ENCODE measurements around the gene FBN3. TPM values are rescaled to one million over a fixed set of nuclear protein-coding genes. Genes with fewer than 3 reads are reported as not detected.

The FBN3 gene
- total RNA-seq, 2 donors from 2014 or later, result not detected

DNA sequence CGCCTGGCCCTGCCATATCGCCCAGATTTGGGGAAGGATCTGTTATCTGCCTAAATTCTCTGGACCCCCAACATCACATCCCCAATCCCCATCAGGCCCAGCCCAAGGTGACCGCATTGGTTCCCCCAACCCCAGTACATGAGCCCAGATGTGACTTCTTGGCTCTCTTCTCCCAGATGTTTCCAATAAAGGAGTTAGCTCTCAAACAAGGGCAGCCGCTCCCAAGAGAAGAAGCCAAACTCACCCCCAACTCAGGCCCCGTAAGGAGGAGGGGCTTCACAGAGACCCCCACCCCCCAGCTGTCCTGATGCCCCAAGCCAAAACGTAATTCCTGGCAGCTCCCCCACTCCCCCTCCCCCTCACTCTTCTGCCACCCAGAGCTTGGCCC lies 6.9 kb downstream of the FBN3 start:
- H3K9me3 Mint-ChIP-seq, result no peaks in the 10 kb centered on the region
- no peaks in the 10 kb centered on the region for H3K36me3 Mint-ChIP-seq
- H3K27ac Mint-ChIP-seq, result no peak overlapping the region

DNA sequence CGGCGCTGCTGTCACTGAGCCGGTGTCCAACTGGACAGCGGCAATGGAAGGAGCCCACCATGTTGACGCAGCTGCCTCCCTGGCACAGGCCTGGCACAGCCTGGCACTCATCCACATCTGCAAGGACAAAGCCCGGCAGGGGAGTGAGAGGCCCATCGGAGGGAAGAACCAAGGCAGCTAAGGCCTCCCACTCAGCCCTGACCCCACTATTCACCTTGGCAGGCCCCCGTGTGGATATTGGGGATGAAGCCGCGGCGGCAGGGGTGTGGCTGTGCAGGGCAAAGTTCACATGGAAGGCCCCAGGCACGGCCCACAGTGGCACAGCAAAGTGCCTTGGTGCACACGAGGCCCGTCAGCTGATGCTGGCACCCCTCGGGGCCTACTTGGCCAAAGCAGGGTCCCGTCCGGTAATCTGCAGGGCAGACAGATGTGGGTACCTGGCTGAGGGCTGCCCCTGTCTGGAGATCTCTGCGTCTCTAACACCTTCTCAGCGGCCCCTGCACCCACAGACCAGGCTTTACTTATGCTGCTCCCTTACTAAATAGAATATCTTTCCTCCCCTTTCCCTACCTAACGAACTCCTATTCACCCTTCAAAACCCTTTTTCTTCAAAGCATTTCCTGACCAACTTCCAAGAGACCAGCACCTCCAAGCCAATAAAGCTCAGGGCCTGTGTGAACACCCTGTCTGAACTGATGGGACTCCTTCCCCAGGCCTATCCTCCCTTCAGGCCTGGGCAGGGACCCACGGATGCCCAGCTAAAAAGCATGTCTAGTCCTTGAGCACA lies 7.5 kb downstream of the FBN3 start:
- ATAC-seq, result no peak
- Mint-ChIP-seq H3K9me3 (no peaks in the 10 kb centered on the region), H3K27me3 (peaks cover 9 to 12% of the 10 kb centered on the region in 2 donors), H3K4me1 (ENCODE audit: low read depth in 2 of 2) (no peaks in the 10 kb centered on the region), H3K36me3 (no peaks in the 10 kb centered on the region), H3K4me3 (no peak overlapping the region), H3K27ac (no peak overlapping the region)
- no peak for DNase-seq (ENCODE audit: low spot score)

More for the DNA sequence above, 6.9 kb downstream of the FBN3 start:
- Mint-ChIP-seq H3K4me1 (ENCODE audit: low read depth in 2 of 2) (no peaks in the 10 kb centered on the region), H3K4me3 (no peak overlapping the region), H3K27me3 (peaks cover 12% of the 10 kb centered on the region in 2 donors)
- no peak for ATAC-seq
- DNase-seq (ENCODE audit: low spot score), result no peak

- no peaks in the 10 kb centered on the region for H3K9me3 Mint-ChIP-seq
- DNase-seq (ENCODE audit: low spot score) (no peak), ATAC-seq (no peak)
- no peak overlapping the region for H3K4me3 Mint-ChIP-seq
- peaks cover 0 to 2% of the 10 kb centered on the region in 2 donors for H3K27me3 Mint-ChIP-seq
- no peaks in the 10 kb centered on the region for H3K36me3 Mint-ChIP-seq
- no peak overlapping the region for H3K27ac Mint-ChIP-seq
- no peaks in the 10 kb centered on the region for H3K4me1 Mint-ChIP-seq (ENCODE audit: low read depth in 2 of 2)
These were observed 11.2 kb downstream of the FBN3 start for GRCh38 chr19:8138201-8138600.

DNA sequence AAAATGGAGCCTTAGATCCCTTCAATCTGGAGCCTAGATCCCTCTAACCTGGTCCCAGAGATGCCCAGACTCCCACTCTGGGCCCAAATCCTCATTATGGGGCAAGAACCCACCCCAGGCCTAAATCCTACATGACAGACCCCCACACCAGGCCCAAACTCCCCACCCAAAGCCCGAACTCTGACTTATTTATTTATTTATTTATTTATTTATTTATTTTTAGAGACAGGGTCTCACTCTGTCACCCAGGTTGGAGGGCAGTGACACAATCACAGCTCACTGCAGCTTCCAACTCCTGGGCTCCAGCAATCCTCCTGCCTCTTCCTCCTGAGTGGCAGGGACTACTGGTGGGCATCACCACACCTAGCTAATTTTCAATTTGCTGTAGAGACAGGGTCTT lies 12.0 kb downstream of the FBN3 start:
- Mint-ChIP-seq H3K9me3 (no peaks in the 10 kb centered on the region), H3K27me3 (no peaks in the 10 kb centered on the region), H3K36me3 (no peaks in the 10 kb centered on the region), H3K4me1 (ENCODE audit: low read depth in 2 of 2) (no peaks in the 10 kb centered on the region), H3K4me3 (no peak overlapping the region), H3K27ac (no peak overlapping the region)
- ATAC-seq (no peak), DNase-seq (ENCODE audit: low spot score) (no peak)

GRCh38 chr19:8135946-8136618 lies 13.3 kb downstream of the FBN3 start:
- Mint-ChIP-seq H3K36me3 (no peaks in the 10 kb centered on the region), H3K27ac (no peak overlapping the region), H3K9me3 (no peaks in the 10 kb centered on the region), H3K27me3 (peaks cover 4 to 7% of the 10 kb centered on the region in 2 donors), H3K4me3 (no peak overlapping the region), H3K4me1 (ENCODE audit: low read depth in 2 of 2) (no peaks in the 10 kb centered on the region)
- DNase-seq (ENCODE audit: low spot score) (no peak), ATAC-seq (no peak)

- ATAC-seq, result no peak
- H3K4me1 Mint-ChIP-seq (ENCODE audit: low read depth in 2 of 2), result no peaks in the 10 kb centered on the region
These were observed 16.4 kb downstream of the FBN3 start for GRCh38 chr19:8132858-8133458.

DNA sequence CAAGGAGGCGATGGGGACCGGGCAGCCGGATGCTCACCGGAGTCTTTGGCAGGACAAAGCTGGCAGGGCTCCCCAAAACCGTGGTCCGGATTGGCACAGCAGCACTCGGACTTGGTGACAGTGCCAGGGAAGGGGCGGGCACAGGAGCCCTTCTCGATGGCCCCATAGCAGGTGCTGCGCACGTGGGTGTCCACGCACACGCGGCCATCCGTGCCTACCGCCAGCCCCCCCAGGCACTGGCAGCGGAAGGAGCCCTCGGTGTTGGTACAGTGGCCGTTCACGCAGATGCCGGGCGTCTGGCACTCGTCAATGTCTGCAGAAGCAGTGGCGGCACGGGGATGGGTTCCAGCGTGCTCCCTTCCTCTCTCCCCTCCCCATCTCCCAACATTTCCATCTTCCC lies 17.9 kb downstream of the FBN3 start:
- peaks cover 4 to 7% of the 10 kb centered on the region in 2 donors for H3K27me3 Mint-ChIP-seq
- no peaks in the 10 kb centered on the region for H3K9me3 Mint-ChIP-seq
- no peak overlapping the region for H3K27ac Mint-ChIP-seq
- no peaks in the 10 kb centered on the region for H3K4me1 Mint-ChIP-seq (ENCODE audit: low read depth in 2 of 2)
- no peak overlapping the region for H3K4me3 Mint-ChIP-seq
- H3K36me3 Mint-ChIP-seq, result no peaks in the 10 kb centered on the region
- ATAC-seq (no peak), DNase-seq (ENCODE audit: low spot score) (no peak)

More at GRCh38 chr19:8132858-8133458, 16.4 kb downstream of the FBN3 start:
- Mint-ChIP-seq H3K9me3 (no peaks in the 10 kb centered on the region), H3K27me3 (peaks cover 4 to 7% of the 10 kb centered on the region in 2 donors), H3K27ac (no peak overlapping the region), H3K4me3 (no peak overlapping the region), H3K36me3 (no peaks in the 10 kb centered on the region)
- no peak for DNase-seq (ENCODE audit: low spot score)

GRCh38 chr19:8129061-8129618 lies 20.3 kb downstream of the FBN3 start:
- Mint-ChIP-seq H3K9me3 (no peaks in the 10 kb centered on the region), H3K4me3 (no peak overlapping the region), H3K27ac (no peak overlapping the region), H3K36me3 (no peaks in the 10 kb centered on the region), H3K4me1 (ENCODE audit: low read depth in 2 of 2) (no peaks in the 10 kb centered on the region), H3K27me3 (peaks cover 4 to 7% of the 10 kb centered on the region in 2 donors)
- DNase-seq (ENCODE audit: low spot score), result no peak
- ATAC-seq, result no peak

DNA sequence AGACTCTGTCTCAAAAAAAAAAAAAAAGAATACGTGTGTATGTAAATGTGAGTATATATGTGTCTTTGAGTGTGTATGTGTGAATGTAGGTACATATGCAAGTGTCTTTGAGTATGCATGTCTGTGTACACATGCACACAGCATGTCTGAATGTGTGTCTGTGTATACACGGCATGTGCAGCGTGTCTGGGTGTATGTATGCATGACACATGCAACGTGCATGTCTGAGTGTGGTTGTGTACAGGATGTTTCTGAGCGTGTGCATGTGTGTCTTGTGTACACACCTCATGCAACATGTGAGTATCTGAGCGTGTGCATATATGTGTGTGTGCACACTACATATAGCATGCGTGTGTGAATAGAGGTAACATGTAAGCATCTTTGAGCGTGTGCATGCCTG lies 20.8 kb downstream of the FBN3 start:
- H3K36me3 Mint-ChIP-seq, result no peaks in the 10 kb centered on the region
- ATAC-seq, result no peak
- H3K4me3 Mint-ChIP-seq, result no peak overlapping the region
- H3K9me3 Mint-ChIP-seq, result no peaks in the 10 kb centered on the region
- no peak overlapping the region for H3K27ac Mint-ChIP-seq
- no peak for DNase-seq (ENCODE audit: low spot score)
- H3K27me3 Mint-ChIP-seq, result peaks cover 4 to 7% of the 10 kb centered on the region in 2 donors
- peaks cover 0 to 2% of the 10 kb centered on the region in 2 donors for H3K4me1 Mint-ChIP-seq (ENCODE audit: low read depth in 2 of 2)

- peaks cover 4 to 7% of the 10 kb centered on the region in 2 donors for H3K27me3 Mint-ChIP-seq
- H3K27ac Mint-ChIP-seq, result no peak overlapping the region
- H3K9me3 Mint-ChIP-seq, result no peaks in the 10 kb centered on the region
These were observed 22.1 kb downstream of the FBN3 start for GRCh38 chr19:8127311-8127710.

DNA sequence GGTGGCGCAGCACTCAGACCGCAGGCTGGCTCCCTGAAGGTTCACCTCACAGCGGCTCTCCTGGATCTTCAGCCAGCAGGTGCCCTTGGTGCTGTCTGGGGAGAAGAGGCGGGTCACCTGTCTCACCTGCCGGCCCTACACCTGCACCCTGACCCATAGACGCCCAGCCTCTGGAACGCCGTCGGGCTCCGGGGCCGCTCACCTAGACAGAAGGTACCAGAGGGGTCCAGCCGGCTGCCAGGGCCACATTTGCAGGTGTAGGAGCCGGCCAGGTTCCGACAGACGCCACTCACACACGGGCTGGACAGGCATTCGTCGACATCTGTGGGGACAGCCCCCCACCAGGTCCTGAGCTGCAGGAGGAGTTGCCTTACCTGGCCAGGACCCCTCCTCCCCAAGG lies 22.9 kb downstream of the FBN3 start:
- H3K9me3 Mint-ChIP-seq, result no peaks in the 10 kb centered on the region
- H3K36me3 Mint-ChIP-seq, result no peaks in the 10 kb centered on the region
- peaks cover 0 to under 1% of the 10 kb centered on the region in 2 donors for H3K27me3 Mint-ChIP-seq
- DNase-seq (ENCODE audit: low spot score) (no peak), ATAC-seq (no peak)
- H3K4me3 Mint-ChIP-seq, result no peak overlapping the region
- H3K27ac Mint-ChIP-seq, result no peak overlapping the region
- peaks cover 0 to 2% of the 10 kb centered on the region in 2 donors for H3K4me1 Mint-ChIP-seq (ENCODE audit: low read depth in 2 of 2)

More at GRCh38 chr19:8127311-8127710, 22.1 kb downstream of the FBN3 start:
- Mint-ChIP-seq H3K4me1 (ENCODE audit: low read depth in 2 of 2) (peaks cover 0 to 2% of the 10 kb centered on the region in 2 donors), H3K36me3 (no peaks in the 10 kb centered on the region), H3K4me3 (no peak overlapping the region)
- ATAC-seq (no peak), DNase-seq (ENCODE audit: low spot score) (no peak)

- H3K4me1 Mint-ChIP-seq (ENCODE audit: low read depth in 2 of 2), result peaks cover 0 to 2% of the 10 kb centered on the region in 2 donors
- no peak overlapping the region for H3K4me3 Mint-ChIP-seq
- ATAC-seq (peak in 1 of 2 donors; percentile 6), DNase-seq (ENCODE audit: low spot score) (no peak)
- H3K9me3 Mint-ChIP-seq, result no peaks in the 10 kb centered on the region
- H3K36me3 Mint-ChIP-seq, result no peaks in the 10 kb centered on the region
- H3K27me3 Mint-ChIP-seq, result no peaks in the 10 kb centered on the region
- no peak overlapping the region for H3K27ac Mint-ChIP-seq
These were observed 23.4 kb downstream of the FBN3 start for GRCh38 chr19:8126008-8126407.

DNA sequence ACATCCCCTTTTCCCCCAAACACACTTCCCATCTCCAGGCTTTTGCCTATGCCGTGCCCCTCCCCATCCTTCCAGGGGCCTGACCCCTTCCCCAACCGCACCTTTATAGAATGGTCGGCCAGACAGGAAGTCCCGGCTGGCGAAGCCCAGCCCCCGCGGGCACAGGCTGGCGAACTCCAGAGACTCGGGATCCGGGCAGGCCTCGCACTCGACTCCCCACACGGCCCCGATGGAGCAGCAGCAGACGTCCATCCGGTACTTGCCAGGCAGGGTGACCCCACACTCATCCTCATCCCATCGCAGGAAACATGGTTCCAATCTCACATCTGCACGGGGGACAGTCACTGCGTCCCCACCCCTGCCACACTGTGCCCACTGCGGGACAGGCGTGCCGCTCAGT lies 25.7 kb downstream of the FBN3 start:
- Mint-ChIP-seq H3K27ac (peak overlapping the region in 1 of 2 donors; percentile 13), H3K27me3 (no peaks in the 10 kb centered on the region), H3K4me1 (ENCODE audit: low read depth in 2 of 2) (peaks cover 0 to 2% of the 10 kb centered on the region in 2 donors)

More for the DNA sequence above, 25.7 kb downstream of the FBN3 start:
- no peaks in the 10 kb centered on the region for H3K9me3 Mint-ChIP-seq
- ATAC-seq (no peak), DNase-seq (ENCODE audit: low spot score) (no peak)
- H3K4me3 Mint-ChIP-seq, result no peak overlapping the region
- no peaks in the 10 kb centered on the region for H3K36me3 Mint-ChIP-seq
